ENCODE data around the gene KLHL29. TPM values are rescaled to one million over a fixed set of nuclear protein-coding genes. Genes with fewer than 3 reads are reported as not detected.

KLHL29 gene
- total RNA-seq, 1 donor from 2014 or later, result 5.0 TPM

GRCh38 chr2:23464905-23465537, 80.0 kb downstream of the KLHL29 start:
- Histone ChIP-seq H3K36me3 (ENCODE audit: control insufficient read depth, insufficient read depth, low read length) (peaks cover 1% of the 10 kb centered on the region), H3K4me3 (ENCODE audit: low read depth, low read length) (no peak overlapping the region), H3K27me3 (ENCODE audit: control insufficient read depth, insufficient read depth, low read length) (no peaks in the 10 kb centered on the region)
- FAIRE-seq (no peak), DNase-seq (ENCODE audit: low read depth) (no peak)
- no peak for TF ChIP-seq CTCF (IDR thresholded peaks at IDR 0.05; ENCODE audit: insufficient read depth, low read length, severe bottlenecking)

- Histone ChIP-seq H3K36me3 (ENCODE audit: control insufficient read depth, insufficient read depth, low read length) (peaks cover 1% of the 10 kb centered on the region), H3K4me3 (ENCODE audit: low read depth, low read length) (no peak overlapping the region), H3K27me3 (ENCODE audit: control insufficient read depth, insufficient read depth, low read length) (no peaks in the 10 kb centered on the region)
- DNase-seq (ENCODE audit: low read depth) (no peak), FAIRE-seq (no peak)
- no peak for TF ChIP-seq CTCF (IDR thresholded peaks at IDR 0.05; ENCODE audit: insufficient read depth, low read length, severe bottlenecking)
Observed at GRCh38 chr2:23465936-23466335, 81.0 kb downstream of the KLHL29 start.

- FAIRE-seq (no peak), DNase-seq (ENCODE audit: low read depth) (no peak)
- no peak for TF ChIP-seq CTCF (IDR thresholded peaks at IDR 0.05; ENCODE audit: insufficient read depth, low read length, severe bottlenecking)
- Histone ChIP-seq H3K36me3 (ENCODE audit: control insufficient read depth, insufficient read depth, low read length) (peaks cover 1% of the 10 kb centered on the region), H3K27me3 (ENCODE audit: control insufficient read depth, insufficient read depth, low read length) (no peaks in the 10 kb centered on the region), H3K4me3 (ENCODE audit: low read depth, low read length) (no peak overlapping the region)
Observed at GRCh38 chr2:23467618-23468017, 82.6 kb downstream of the KLHL29 start.

GRCh38 chr2:23468474-23469141, 83.6 kb downstream of the KLHL29 start:
- Histone ChIP-seq H3K36me3 (ENCODE audit: control insufficient read depth, insufficient read depth, low read length) (peaks cover 1% of the 10 kb centered on the region), H3K27me3 (ENCODE audit: control insufficient read depth, insufficient read depth, low read length) (no peaks in the 10 kb centered on the region), H3K4me3 (ENCODE audit: low read depth, low read length) (no peak overlapping the region)
- DNase-seq (ENCODE audit: low read depth) (no peak), FAIRE-seq (no peak)
- TF ChIP-seq CTCF (IDR thresholded peaks at IDR 0.05; ENCODE audit: insufficient read depth, low read length, severe bottlenecking), result no peak

GRCh38 chr2:23469142-23469540, 84.2 kb downstream of the KLHL29 start:
- no peak for FAIRE-seq
- H3K36me3 ChIP-seq (ENCODE audit: control insufficient read depth, insufficient read depth, low read length), result peaks cover 1% of the 10 kb centered on the region
- no peak for TF ChIP-seq CTCF (IDR thresholded peaks at IDR 0.05; ENCODE audit: insufficient read depth, low read length, severe bottlenecking)
- no peak for DNase-seq (ENCODE audit: low read depth)
- no peaks in the 10 kb centered on the region for H3K27me3 ChIP-seq (ENCODE audit: control insufficient read depth, insufficient read depth, low read length)
- no peak overlapping the region for H3K4me3 ChIP-seq (ENCODE audit: low read depth, low read length)
